Measurements from ENCODE around the gene SULT1A3.
"Not testable (repeated sequence)": the region's sequence is repeated elsewhere in the genome, so short reads cannot be mapped to it uniquely, and the experiment has no call there.

SULT1A3 gene

DNA sequence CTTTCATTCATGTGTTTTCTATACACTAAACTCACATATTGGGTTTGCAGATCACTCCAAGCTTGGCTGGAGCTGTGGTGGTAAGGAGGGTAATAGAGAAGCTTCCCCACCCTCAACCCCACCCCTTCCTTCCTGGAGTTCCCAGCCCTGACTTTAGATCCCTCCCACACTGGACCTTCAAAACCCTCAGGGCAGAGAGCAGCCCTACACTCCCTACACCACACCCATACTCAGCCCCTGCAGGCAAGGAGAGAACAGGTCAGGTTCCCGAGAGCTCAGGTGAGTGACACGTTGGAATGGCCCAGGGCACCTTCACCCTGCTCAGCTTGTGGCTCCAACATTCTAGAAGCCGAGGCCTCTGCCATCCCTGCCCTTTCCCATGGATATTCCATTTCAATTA is at the start of gene SULT1A3:
TSS of gene SULT1A3 (plus strand) at position 207 of the 400 bp plus-strand sequence. CDS start 1,474 bp downstream, outside the sequence.
- not testable (repeated sequence) for DNase-seq

DNA sequence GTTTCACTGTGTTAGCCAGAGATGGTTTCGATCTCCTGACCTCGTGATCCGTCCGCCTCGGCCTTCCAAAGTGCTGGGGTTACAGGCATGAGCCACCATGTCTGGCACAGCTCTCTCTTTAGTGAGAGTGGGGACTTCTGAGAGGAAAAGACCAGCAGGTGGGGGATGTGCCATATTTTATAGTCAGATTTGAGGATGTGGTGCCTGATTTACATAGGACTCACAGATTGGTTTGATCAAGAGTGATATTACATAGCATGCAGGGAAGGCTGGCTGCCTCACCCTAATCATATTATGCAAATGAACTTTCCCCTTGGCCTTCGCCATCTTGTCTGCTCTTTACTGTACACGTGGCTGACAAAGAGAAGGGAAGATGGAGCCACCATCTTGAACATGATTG is 48.0 kb upstream of the SULT1A3 start:
- no peak for DNase-seq

- no peak for DNase-seq
Measured at GRCh38 chr16:30152517-30152916, 46.5 kb upstream of the SULT1A3 start.

DNA sequence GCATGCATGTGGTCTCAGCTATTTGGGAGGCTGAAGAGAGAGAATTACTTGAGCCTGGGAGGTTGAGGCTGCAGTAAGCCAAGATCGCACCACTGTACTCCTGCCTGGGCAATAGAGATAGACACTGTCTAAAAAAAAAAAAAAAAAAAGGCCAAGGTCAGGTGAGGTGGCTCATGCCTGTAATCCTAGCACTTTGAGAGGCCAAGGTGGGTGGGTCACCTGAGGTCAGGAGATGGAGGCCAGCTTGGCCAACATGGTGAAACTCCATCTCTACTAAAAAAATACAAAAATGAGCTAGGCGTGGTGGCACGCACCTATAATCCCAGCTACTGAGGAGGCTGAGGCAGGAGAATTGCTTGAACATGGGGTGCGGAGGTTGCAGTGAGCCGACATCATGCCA is 43.9 kb upstream of the SULT1A3 start:
- no peak for DNase-seq

DNA sequence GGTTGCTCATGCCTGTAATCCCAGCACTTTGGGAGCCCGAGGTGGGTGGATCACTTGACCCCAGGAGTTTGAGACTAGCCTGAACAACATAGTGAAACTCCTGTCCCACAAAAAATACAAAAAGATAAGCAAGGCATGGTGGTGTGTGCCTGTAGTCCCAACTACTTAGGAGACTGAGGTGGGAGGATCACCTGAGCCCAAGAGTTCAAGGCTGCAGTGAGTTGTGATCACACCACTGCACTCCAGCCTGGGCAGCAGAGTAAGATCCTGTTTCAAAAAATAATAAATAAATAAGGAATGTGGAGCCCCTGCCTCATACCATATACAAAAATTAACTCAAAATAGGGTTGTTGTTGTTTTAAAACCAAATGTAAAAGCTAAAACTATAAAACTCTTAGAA is 41.8 kb upstream of the SULT1A3 start:
- DNase-seq: no peak

GRCh38 chr16:30163538-30163937 is 35.5 kb upstream of the SULT1A3 start:
- DNase-seq: no peak

GRCh38 chr16:30166202-30166902 is 32.7 kb upstream of the SULT1A3 start:
- peak; percentile 41 for DNase-seq

- DNase-seq: not testable (repeated sequence)
Measured at GRCh38 chr16:30168746-30169145, 30.3 kb upstream of the SULT1A3 start.

- not testable (repeated sequence) for DNase-seq
Measured at GRCh38 chr16:30169416-30169815, 29.6 kb upstream of the SULT1A3 start.

- not testable (repeated sequence) for DNase-seq
Measured at GRCh38 chr16:30170145-30170544, 28.9 kb upstream of the SULT1A3 start.

GRCh38 chr16:30173054-30173453 is 26.0 kb upstream of the SULT1A3 start:
- DNase-seq: no peak

DNA sequence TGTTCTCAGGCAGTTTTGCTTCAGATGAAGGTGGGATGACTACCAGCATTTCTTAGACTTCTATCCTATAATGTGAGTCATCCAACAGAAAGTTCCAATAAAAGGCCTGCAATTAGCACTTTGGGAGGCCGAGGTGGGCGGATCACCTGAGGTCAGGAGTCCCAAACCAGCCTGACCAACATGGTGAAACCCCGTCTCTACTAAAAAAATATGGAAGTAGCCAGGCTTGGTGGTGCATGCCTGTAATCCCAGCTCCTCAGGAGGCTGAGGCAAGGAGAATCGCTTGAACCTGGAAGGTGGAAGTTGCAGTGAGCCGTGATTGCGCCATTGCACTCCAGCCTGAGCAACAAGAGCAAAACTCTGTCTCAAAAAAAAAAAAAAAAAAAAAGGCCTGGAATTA is 22.2 kb upstream of the SULT1A3 start:
- peak; percentile 27 for DNase-seq

GRCh38 chr16:30179195-30179594 is 19.9 kb upstream of the SULT1A3 start:
- no peak for DNase-seq

- no peak for DNase-seq
Measured at GRCh38 chr16:30179931-30180330, 19.1 kb upstream of the SULT1A3 start.

DNA sequence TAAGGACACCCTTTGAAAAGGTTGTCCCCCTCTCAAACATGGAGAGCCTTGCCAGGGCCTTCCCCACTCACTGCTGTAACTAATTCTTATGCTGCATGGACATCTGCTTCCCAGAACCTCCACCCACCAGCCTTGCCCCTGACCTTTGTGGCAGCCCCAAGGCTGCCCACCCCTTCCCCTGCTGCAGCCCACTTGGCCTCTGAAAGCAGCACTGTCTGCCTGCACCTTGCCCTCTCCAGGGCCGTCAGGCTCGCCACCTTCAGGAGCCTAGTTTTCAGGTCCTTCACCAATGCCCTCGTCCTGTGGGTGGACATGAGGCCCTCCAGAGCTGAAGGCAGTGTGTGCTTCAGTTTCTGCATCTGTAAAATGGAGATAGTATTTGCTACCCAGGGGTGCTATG is 18.3 kb upstream of the SULT1A3 start:
- DNase-seq: no peak

GRCh38 chr16:30183233-30184095 is 15.6 kb upstream of the SULT1A3 start, which contains the start of gene CORO1A:
Gene CORO1A (plus strand): TSS chr16:30183602. CDS start chr16:30185210, 1,608 bp downstream.
- peak; percentile 80 for DNase-seq

DNA sequence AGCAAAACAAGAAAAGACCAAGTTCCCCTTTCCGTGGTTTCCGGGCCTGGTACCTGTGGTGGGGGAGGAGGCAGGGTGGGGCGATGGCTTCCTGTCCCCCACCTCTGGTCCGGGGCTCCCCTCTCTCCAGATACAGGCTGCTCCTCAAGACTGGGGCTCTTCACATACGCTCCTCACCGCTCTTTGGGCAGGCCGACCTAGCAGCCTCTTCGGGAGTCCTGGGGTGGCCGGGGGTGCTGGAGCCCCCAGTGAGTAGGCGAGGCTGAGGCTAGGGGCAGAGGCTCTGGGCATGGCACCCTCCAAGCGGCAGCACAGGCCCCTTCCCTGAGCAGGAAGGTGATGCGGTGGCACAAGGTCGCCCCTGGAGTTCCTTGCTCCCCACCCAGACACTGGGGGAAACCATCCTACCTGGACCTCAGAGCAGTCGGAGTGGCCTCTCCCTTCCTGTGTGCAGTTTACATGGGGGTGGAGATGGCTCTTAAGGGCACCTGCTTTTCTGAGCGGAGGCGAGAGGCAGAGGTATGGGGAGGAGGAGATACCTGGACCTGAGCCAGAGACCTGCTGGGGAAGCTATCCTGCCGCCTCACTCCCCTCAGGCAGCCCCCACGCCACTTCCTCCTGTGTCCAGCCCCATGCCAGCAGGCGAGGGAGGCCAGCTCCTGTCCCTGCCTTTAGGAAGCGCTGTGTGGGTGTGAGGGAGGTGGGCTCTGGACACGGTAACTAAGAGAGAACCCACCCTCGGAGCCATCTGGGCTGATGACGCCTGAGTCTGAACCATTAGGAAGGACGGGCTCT is 14.8 kb upstream of the SULT1A3 start:
- DNase-seq: peak; percentile 84

DNA sequence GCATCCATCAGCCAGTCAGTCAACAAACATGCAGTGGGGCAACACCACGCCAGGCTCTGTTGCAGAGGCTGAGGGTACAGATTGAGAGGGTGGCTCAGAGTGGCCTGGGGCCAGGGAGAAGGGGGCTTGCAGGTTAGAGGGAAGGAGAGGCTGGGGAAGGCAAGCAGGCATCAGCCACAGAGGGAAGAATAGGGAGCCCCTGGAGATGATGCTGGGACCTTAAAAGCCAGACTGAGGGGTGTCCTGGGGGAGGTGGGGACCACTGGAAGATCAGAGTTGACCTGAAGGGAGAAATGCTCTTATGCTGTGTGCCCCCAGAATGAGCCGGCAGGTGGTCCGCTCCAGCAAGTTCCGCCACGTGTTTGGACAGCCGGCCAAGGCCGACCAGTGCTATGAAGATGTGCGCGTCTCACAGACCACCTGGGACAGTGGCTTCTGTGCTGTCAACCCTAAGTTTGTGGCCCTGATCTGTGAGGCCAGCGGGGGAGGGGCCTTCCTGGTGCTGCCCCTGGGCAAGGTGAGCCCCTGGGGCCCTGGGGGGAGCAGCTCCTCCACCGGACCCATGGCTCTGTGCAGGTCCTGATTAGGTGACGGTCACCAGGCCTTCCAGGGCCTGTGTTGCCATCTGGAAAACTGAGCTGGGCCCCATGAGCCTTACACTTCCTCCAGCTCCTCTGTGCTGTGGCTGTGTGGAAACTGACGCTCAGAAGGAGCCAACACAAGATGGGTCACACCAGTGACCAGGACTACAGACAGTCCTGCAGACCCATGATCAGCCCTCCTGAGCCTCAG is 14.0 kb upstream of the SULT1A3 start:
- peak; percentile 7 for DNase-seq

GRCh38 chr16:30185683-30186421 is 13.2 kb upstream of the SULT1A3 start:
- DNase-seq: peak; percentile 87

GRCh38 chr16:30186444-30186781 is 12.6 kb upstream of the SULT1A3 start:
- DNase-seq: no peak

DNA sequence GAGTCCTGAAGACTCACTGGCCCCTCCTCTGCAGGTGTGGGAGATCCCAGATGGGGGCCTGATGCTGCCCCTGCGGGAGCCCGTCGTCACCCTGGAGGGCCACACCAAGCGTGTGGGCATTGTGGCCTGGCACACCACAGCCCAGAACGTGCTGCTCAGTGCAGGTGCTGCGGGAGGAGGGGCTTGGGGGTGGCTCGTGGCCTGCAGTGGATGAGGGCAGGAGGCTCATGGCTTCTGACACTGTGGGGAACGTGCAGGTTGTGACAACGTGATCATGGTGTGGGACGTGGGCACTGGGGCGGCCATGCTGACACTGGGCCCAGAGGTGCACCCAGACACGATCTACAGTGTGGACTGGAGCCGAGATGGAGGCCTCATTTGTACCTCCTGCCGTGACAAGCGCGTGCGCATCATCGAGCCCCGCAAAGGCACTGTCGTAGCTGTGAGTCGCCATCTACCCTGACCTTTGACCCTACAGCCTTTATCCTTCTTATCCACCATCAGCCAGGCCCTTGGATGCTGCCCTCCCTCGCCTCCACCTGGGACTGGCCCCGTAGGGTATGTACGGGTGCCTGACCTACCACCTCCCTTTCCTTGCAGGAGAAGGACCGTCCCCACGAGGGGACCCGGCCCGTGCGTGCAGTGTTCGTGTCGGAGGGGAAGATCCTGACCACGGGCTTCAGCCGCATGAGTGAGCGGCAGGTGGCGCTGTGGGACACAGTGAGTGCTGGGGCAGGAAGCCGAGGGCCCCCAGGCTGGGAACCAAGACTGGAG is 12.1 kb upstream of the SULT1A3 start:
- peak; percentile 80 for DNase-seq
